GM21786 (cell line): ENCODE measurements around the gene TEK.
"Not testable (repeated sequence)": the region's sequence is repeated elsewhere in the genome, so short reads cannot be mapped to it uniquely, and the experiment has no call there.

Experiments used
- ATAC-seq: cut with Tn5 transposase; IDR thresholded peaks from one replicate; pipeline ENCODE4 v1.9.1; 2021; ENCODE audit not compliant: unreplicated experiment

TEK gene

GRCh38 chr9:27108981-27109541, at the start of gene TEK:
Gene TEK (plus strand): TSS chr9:27109225. CDS start chr9:27109591, 366 bp downstream.
- no peak for ATAC-seq

- no peak for ATAC-seq
Measured at GRCh38 chr9:27059412-27059811, 49.6 kb upstream of the TEK start.

- ATAC-seq: no peak
Measured at GRCh38 chr9:27059907-27060306, 49.1 kb upstream of the TEK start.

GRCh38 chr9:27065288-27065687, 43.7 kb upstream of the TEK start:
- no peak for ATAC-seq

- no peak for ATAC-seq
Measured at GRCh38 chr9:27073841-27074728, 34.9 kb upstream of the TEK start.

GRCh38 chr9:27078685-27079084, 30.3 kb upstream of the TEK start:
- no peak for ATAC-seq

- ATAC-seq: no peak
Measured at GRCh38 chr9:27085456-27085855, 23.6 kb upstream of the TEK start.

- no peak for ATAC-seq
Measured at GRCh38 chr9:27086818-27087680, 22.0 kb upstream of the TEK start.

- ATAC-seq: no peak
Measured at GRCh38 chr9:27088981-27089380, 20.0 kb upstream of the TEK start.

GRCh38 chr9:27089706-27090105, 19.3 kb upstream of the TEK start:
- ATAC-seq: no peak

- ATAC-seq: no peak
Measured at GRCh38 chr9:27090231-27090630, 18.8 kb upstream of the TEK start.

GRCh38 chr9:27090711-27091110, 18.3 kb upstream of the TEK start:
- no peak for ATAC-seq

GRCh38 chr9:27092496-27092895, 16.5 kb upstream of the TEK start:
- ATAC-seq: not testable (repeated sequence)

- ATAC-seq: not testable (repeated sequence)
Measured at GRCh38 chr9:27093384-27094067, 15.5 kb upstream of the TEK start.

GRCh38 chr9:27094640-27095298, 14.3 kb upstream of the TEK start:
- no peak for ATAC-seq

- ATAC-seq: no peak
Measured at GRCh38 chr9:27107241-27107640, 1.8 kb upstream of the TEK start.

- ATAC-seq: no peak
Measured at GRCh38 chr9:27109621-27110020, 596 bp downstream of the TEK start.

- ATAC-seq: no peak
Measured at GRCh38 chr9:27110181-27110580, 1.2 kb downstream of the TEK start.

- ATAC-seq: no peak
Measured at GRCh38 chr9:27112235-27112634, 3.2 kb downstream of the TEK start.

- no peak for ATAC-seq
Measured at GRCh38 chr9:27117489-27118135, 8.6 kb downstream of the TEK start.
